ENCODE data around the gene METTL25.

Gene METTL25

GRCh38 chr12:82408844-82409243, 50.5 kb downstream of the METTL25 start:
- no peak for DNase-seq

GRCh38 chr12:82411546-82412230, 53.4 kb downstream of the METTL25 start:
- no peak for DNase-seq

- DNase-seq: no peak
These were observed 53.9 kb downstream of the METTL25 start for GRCh38 chr12:82412246-82412645.

GRCh38 chr12:82414044-82414443, 55.7 kb downstream of the METTL25 start:
- no peak for DNase-seq

- DNase-seq: no peak
These were observed 56.6 kb downstream of the METTL25 start for GRCh38 chr12:82414926-82415325.

GRCh38 chr12:82415402-82415801, 57.1 kb downstream of the METTL25 start:
- no peak for DNase-seq

GRCh38 chr12:82425241-82425640, 66.9 kb downstream of the METTL25 start:
- no peak for DNase-seq

- no peak for DNase-seq
These were observed 67.8 kb downstream of the METTL25 start for GRCh38 chr12:82426081-82426480.

GRCh38 chr12:82426586-82426985, 68.3 kb downstream of the METTL25 start:
- DNase-seq: no peak

GRCh38 chr12:82430541-82431145, 72.3 kb downstream of the METTL25 start:
- DNase-seq: no peak

- no peak for DNase-seq
These were observed 76.1 kb downstream of the METTL25 start for GRCh38 chr12:82434392-82434911.

- DNase-seq: no peak
These were observed 78.0 kb downstream of the METTL25 start for GRCh38 chr12:82436354-82436753.

- DNase-seq: no peak
These were observed 79.4 kb downstream of the METTL25 start for GRCh38 chr12:82437744-82438143.

GRCh38 chr12:82438356-82438755, 80.0 kb downstream of the METTL25 start:
- DNase-seq: no peak

- no peak for DNase-seq
These were observed 82.6 kb downstream of the METTL25 start for GRCh38 chr12:82440885-82441284.

- DNase-seq: no peak
These were observed 90.7 kb downstream of the METTL25 start for GRCh38 chr12:82448911-82449578.

GRCh38 chr12:82456633-82457032, 98.3 kb downstream of the METTL25 start:
- no peak for DNase-seq

- no peak for DNase-seq
These were observed 99.8 kb downstream of the METTL25 start for GRCh38 chr12:82458101-82458500.

GRCh38 chr12:82461393-82461792, 103.1 kb downstream of the METTL25 start:
- no peak for DNase-seq

- DNase-seq: no peak
These were observed 103.5 kb downstream of the METTL25 start for GRCh38 chr12:82461836-82462235.

- DNase-seq: no peak
These were observed 110.2 kb downstream of the METTL25 start for GRCh38 chr12:82468563-82468962.

GRCh38 chr12:82470906-82471512, 112.7 kb downstream of the METTL25 start:
- DNase-seq: no peak

GRCh38 chr12:82473111-82473754, 114.9 kb downstream of the METTL25 start:
- DNase-seq: no peak

Measured in stimulated activated CD4-positive, alpha-beta T cell treated with anti-CD3 and anti-CD28 coated beads, Interleukin-15, amount 100 ng/mL, for 24 hours (primary cell).